Measurements from ENCODE around the gene ALS2. TPM values are rescaled to one million over a fixed set of nuclear protein-coding genes. Genes with fewer than 3 reads are reported as not detected.

Gene ALS2
- total RNA-seq, 1 experiment from 2014 or later = 28.1 TPM

GRCh38 chr2:201704536-201704935, 76.2 kb downstream of the ALS2 start:
- no peak overlapping the region for H3K9ac ChIP-seq (ENCODE audit: low read length)
- peaks cover 0 to under 1% of the 10 kb centered on the region in 2 experiments; a peak in 2 of 4 replicates for H3K4me1 ChIP-seq (ENCODE audit: control insufficient read depth in 1 of 2, insufficient read depth in 2 of 2, low read length in 2 of 2)
- CTCF ChIA-PET = no interaction called here
- no TSS peak for BruUV-seq (replicated peaks)
- H2AFZ ChIP-seq (ENCODE audit: low read depth, low read length, poor library complexity, severe bottlenecking) = no peak overlapping the region
- TF ChIP-seq EGR1 (IDR thresholded peaks at IDR 0.05; ENCODE audit: low read depth) (no peak), RAD21 (IDR thresholded peaks at IDR 0.05; ENCODE audit: low read depth) (no peak), CTCF (IDR thresholded peaks at IDR 0.05 in 2 of 3, conservative IDR thresholded peaks at IDR 0.05 in 1 of 3; ENCODE audit: borderline replicate concordance in 1 of 3, insufficient read depth in 1 of 3, low read depth in 2 of 3, low read length in 2 of 3) (no peak), MAX (IDR thresholded peaks at IDR 0.05) (no peak), ZFX (IDR thresholded peaks at IDR 0.05) (no peak), CEBPB (IDR thresholded peaks at IDR 0.05; ENCODE audit: low read depth) (no peak), YY1 (IDR thresholded peaks at IDR 0.05; ENCODE audit: extremely low read depth, insufficient replicate concordance, low read depth, low read length) (no peak), EZH2phosphoT487 (IDR thresholded peaks at IDR 0.05; ENCODE audit: borderline replicate concordance) (no peak), SP1 (IDR thresholded peaks at IDR 0.05; ENCODE audit: low read depth) (no peak), ELF1 (IDR thresholded peaks at IDR 0.05; ENCODE audit: borderline replicate concordance, low read depth) (no peak), ZBTB33 (IDR thresholded peaks at IDR 0.05; ENCODE audit: extremely low read depth, insufficient replicate concordance, low read length) (no peak), SIN3A (IDR thresholded peaks at IDR 0.05; ENCODE audit: low read depth) (no peak), ZNF274 (IDR thresholded peaks at IDR 0.05; ENCODE audit: low read depth, low read length) (no peak), FOSL1 (IDR thresholded peaks at IDR 0.05; ENCODE audit: low read depth) (no peak)
- DNase-seq (ENCODE audit: low read depth, low spot score) (no peak), ATAC-seq (no peak)
- intact Hi-C loops (cut with micrococcal nuclease) = no loop called here
- no peaks in the 10 kb centered on the region for H4K20me1 ChIP-seq (ENCODE audit: insufficient read depth)
- POLR2A ChIA-PET = no interaction called here
- H3K4me3 ChIP-seq (replicated peaks in 1 of 2; ENCODE audit: low read depth in 1 of 2, low read length in 2 of 2) = no peak overlapping the region
- H3K4me2 ChIP-seq (ENCODE audit: low read length) = no peak overlapping the region
- no peaks in the 10 kb centered on the region for H3K27me3 ChIP-seq (ENCODE audit: insufficient read depth, low read length)
- H3K27ac ChIP-seq (ENCODE audit: low read depth, low read length) = no peak overlapping the region
- H3K9me3 ChIP-seq (ENCODE audit: control insufficient read depth in 1 of 2, insufficient read depth in 1 of 2, low read depth in 1 of 2, low read length in 2 of 2) = no peaks in the 10 kb centered on the region
- H3K79me2 ChIP-seq (ENCODE audit: insufficient read depth, low read length) = no peaks in the 10 kb centered on the region
- H3K9me2 ChIP-seq (ENCODE audit: insufficient read depth) = no peaks in the 10 kb centered on the region
- peaks cover 0 to 20% of the 10 kb centered on the region in 2 experiments; a peak in 2 of 4 replicates for H3K36me3 ChIP-seq (ENCODE audit: control insufficient read depth in 1 of 2, insufficient read depth in 2 of 2, low read length in 2 of 2)
- RAD21 ChIA-PET (ENCODE audit: low non-redundant PET in 1 of 2, low total read pairs in 2 of 2, uncharacterized antibody in 2 of 2, unreplicated experiment in 2 of 2) = no interaction called here
